HG03432 (cell line): ENCODE measurements around the gene MMP20.

Source experiments
- ATAC-seq: cut with Tn5 transposase; IDR thresholded peaks from one replicate; pipeline ENCODE4 v1.9.1; 2021; ENCODE audit warnings: mild to moderate bottlenecking, moderate library complexity; ENCODE audit not compliant: unreplicated experiment

Gene MMP20

DNA sequence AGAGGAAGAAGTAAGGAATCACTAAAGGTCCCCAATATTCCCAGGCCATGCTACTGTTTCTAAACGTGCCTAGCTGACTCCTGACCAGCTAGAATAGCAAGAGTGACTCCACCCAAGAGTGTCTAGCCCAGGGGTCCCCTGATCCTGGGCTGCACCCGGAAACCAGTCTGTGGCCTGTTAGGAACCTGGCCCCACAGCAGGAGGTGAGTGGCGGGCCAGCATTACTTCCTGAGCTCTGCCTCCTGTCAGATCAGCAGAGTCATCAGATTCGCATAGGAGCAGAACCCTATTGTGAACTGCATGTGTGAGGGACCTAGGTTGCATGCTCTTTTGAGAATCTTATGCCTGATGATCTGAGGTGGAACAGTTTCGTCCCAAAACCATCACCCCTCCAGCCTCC is 2.0 kb downstream of the MMP20 start:
- no peak for ATAC-seq

DNA sequence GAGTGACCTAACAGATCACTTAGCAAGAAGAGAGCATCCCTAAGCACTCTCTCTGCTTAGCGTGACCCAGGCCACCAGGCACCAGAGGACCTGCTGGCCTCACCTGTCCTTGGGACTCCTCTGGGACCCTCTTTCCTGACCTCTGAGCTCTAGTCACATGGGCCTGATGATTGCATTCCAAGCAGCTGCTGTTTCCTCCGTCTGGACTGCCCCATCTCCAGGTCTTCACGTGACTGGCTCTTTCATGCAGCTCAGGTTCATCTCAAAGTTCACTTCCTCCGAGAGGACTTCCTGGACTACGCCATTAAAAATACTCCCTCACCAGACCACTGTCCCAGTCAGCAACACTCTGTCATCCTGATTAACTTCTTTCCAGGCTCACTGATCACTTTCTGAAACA is 2.9 kb downstream of the MMP20 start:
- no peak for ATAC-seq

DNA sequence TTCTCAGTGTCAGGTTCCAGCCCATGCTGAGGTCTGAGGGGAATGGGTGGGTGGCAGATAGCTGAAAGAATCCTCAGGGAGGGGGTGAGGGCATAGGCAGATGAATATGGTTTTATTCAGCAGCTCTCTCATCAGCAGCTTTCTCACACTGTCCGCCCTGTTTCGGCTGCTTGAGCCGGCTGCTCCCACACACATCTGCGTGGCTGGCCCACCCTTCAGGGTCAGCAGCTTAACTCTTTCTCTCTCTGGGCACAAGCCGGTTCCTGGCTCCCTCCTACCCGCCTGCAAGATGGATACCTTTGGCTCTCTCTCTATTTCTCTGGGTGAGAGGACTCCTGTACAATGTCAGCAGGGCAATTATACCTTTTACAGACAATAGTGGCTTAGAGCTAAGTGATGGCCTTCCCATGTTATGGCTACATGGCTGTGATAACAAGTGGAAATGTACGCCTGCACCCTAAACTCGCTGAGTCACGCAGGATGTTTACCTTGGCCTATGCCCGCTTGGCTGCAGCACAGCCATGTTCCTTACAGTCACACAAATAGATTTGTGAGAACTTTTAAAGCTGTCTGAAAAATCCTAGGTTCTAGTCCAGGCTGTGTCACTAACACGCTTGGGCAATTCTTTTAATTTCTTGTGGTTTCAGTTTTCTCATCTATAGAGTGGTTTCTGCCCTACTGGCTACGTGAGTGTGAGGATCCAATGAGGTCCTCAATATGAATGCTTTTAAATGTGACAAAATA is 4.1 kb downstream of the MMP20 start:
- ATAC-seq = peak; percentile 91

DNA sequence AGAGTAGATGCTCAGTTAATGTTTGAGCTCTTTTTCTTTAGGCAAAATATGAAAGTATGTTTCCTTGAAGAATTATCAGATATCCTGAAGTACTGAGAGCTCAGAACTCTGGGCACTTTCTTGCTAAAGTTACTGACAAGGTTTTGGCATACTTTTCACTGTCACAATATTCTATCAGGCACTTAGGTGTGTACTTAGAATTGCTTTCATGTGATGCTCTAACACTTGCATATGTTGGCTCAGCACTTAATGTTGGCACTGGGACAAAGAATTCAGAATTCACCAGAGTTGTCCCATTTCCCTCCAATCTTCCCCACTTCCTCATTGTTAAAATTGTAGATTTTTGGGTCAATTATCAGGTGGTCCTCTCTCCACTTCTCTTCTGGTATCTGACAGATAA is 5.0 kb downstream of the MMP20 start:
- no peak for ATAC-seq

DNA sequence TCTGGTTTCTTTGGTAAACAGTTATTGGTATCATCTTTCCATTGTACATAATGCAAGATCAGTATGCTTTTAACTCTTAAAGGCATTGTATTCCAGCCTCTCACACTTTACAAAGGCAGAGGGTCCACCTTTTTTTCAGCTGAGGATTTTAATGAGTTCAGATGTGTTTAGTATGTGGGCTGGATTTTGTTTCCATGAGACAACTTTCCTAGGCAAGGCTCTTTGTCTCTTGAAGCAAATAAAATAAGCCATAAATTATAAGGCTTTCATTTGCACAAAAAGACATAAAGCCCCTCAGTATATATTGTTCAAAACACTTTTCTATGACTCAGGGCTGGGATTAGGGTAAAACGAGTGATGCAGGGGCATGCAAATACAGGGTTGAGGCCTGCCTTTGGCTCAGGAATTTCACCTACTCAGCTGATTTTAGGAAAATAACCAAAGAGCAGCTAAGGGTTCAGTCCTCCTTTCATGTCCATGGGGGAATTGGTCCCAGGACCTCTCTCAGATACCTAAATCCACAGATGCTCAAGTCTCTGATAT is 7.6 kb downstream of the MMP20 start:
- ATAC-seq = no peak

DNA sequence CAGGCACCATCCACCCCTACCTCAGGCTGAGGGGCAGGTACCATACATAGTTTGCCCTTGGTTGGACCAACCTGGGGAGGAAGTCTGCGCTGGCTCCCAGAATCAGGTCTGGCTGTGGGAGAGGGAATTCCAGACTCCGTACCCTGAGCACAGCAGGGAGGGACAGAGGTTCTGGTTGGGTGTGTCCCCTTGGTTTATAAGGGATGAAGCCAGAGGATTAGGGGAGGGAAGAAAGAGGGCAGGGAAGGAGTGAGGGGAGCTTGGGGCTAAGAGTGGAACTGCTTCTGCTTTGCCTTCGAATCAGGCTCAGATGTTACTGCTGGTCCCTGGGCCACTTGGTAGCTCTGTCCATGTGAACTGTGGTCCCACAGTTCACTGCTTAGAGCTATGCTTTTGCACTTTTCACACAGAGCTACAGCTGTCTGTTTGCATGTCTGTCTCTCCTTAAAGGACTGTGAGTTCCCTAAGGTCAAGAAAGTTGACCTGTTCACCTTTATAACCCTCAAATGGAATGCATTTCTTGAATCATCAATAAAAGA is 9.2 kb downstream of the MMP20 start:
- no peak for ATAC-seq

DNA sequence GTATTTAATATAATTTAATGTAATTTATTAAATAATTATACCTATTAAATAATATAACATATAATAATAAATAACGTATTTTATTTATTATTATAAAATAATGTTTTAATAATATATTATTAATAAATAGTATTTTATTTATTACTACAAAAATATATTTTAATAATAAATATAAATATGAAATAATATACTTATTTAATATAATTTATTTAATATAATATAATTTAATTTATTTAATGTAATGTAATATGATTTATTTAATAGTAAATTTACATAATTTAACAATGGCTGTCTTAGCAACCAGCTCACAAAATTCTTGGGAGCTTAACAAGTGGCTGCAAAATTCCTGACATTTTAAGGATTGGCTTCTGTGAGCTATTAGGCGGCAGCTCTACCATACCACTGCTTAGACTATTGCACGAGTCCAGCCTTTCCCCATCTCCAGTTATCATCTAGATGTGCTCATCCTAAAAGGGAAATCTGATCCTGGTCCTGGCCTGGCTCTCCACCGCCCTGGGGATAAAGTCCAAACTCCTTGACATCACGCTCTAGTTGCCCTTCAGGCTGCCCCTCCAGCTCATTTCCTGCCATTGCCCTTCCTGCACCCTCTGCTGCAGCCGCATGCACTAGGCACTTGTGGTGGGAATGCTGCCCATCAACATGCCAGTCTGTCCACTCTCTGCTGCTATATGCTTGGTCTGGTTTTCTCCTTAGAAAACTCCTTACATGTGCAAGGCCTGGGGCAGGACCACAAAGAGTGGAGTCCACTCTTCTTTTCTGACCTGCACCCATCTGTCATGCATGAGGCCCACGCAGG is 9.8 kb downstream of the MMP20 start:
- no peak for ATAC-seq

DNA sequence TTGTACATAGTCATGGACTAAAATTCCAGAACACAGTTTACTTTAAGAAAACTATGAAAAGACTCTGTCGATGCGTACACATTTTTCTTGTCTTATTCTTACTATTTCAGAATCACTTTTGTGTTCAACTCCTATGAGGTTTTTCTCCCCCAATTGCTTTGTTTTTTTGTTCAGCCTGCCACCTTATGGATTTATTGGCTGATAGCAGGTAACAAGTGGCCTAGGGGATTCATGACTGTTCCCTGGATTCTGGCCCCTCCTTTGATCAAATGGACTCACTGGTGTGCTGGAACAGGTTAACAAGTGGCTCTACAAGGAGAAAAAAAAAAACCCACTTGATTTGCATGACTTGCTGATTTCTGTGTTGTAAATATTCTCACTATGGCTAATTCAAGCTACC is 10.6 kb downstream of the MMP20 start:
- ATAC-seq = no peak

DNA sequence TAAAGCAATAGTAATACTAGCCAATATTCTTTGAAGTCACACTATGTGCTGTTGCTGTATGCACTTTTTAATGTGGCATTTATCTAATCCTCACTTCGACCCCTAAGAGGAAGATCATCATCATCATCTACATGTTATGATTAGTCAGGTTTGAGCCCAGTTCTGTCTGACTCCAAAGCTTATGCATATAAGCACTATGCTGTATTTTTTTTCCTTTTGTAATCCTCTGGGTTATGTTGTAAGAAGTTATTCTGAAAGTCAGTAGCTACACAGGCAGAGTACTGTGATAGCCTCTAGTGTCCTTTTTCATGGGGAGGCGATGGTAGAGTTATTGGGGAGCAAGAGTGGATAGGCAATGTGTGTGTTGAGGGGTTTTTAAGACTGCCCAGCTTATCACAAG is 11.1 kb downstream of the MMP20 start:
- ATAC-seq = no peak

DNA sequence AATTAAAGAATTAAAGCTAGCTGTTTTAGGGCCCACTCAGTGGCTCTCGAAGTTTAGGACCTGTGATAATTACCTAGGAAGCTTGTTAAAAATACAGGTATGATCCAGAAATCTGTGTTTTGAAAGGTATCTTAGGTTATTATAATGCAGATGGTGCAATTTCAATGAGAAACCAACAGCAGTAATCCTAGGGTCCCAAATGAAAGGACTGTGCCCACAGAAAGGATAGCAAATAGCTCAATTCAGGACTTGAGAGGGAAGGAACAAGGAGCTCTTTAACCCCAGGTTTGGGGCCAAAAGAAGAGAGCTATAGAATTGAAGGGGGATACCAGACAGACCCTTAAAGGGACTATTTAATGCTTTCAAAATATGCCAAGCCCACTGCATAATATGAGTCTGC is 11.7 kb downstream of the MMP20 start:
- no peak for ATAC-seq

DNA sequence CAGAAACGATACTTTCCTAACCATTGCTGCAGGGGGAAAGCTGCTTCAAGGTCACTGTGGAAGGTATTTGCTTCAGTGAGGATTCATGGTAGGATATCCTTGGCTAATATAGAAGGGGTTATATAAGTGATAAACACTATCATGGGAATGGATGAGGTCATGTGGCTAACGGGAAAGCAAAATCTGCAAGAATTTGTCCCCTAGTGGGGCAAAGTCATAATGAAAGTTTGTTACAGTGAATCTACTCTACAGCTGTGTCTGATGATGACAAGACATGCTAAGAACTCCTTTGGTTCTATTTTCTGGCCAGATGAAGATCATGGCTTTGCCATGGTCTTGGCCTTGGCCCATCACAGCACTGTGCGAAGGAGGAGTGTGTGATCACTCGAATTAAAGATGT is 13.8 kb downstream of the MMP20 start:
- peak; percentile 55 for ATAC-seq

DNA sequence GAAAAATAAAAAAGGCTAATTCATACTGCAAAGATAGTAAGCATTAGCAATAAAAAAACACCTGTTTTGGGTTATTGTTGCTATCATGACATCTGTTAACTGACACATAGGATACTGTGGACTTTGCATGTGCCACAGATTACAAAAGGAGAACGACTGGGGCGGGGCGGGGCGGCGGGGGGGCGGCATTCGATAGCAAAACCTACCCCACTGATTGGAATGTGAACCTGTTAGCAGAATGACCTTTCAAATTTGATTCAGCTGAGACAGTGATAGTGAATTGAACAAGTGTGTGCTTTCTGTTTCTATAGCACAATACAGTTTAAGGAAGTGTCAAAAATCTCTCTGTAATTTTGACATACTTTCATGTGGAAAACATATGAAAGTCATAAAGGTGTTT is 14.9 kb downstream of the MMP20 start:
- ATAC-seq = peak; percentile 36

DNA sequence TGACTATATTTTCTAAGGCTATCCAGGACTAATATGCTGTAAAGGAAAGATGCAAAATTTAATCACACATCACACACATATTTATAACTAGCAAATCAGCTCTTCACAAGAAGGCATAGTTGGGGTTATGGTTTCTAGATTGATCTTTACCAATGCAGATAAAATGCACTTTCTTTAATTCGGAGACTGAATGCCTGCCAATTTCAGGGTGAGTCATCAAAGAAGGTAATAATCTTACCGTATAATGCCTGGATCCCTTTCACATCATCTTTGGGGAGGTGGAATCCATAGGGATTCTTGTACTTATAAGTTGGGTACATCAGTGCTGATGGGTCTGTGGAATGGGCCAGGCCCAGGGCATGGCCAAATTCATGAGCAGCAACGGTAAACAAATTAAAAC is 16.4 kb downstream of the MMP20 start:
- ATAC-seq = no peak

DNA sequence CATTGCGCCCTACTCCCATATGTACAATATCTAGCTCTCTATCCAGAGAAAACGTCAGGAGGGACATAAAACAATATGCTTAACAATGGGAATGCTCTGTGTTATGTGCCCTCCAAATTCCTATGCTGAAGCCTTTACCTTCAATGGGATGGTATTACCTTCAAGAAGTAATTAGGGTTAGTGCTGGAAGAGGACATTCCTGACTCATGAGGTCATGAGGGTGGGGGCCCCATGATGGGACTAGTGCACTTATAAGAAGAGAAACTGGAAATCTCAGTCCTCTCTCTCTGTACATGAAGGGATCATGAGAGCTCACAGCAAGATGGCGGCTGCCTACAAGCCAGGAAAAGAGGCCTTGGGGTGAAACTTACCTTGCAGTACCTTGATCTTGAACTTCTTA is 20.3 kb downstream of the MMP20 start:
- ATAC-seq = no peak

DNA sequence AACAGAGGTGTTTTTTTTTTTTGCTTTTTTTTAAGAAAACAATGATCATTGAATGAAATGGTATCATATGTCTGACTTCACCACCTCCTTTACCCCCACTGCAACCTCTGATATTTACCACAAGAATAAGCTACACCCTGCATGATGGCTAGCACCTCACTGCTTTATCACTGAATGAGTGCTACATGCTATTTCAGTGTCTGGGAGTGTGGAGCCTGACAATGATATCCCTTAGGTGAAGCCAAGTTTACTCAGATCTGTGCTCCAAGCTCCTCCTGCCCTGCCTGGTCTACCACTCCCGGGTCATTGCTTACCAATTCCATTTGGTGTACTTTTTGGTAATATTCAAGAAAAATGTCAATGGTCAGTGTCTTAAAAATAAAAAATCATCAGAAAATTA is 21.1 kb downstream of the MMP20 start:
- no peak for ATAC-seq

DNA sequence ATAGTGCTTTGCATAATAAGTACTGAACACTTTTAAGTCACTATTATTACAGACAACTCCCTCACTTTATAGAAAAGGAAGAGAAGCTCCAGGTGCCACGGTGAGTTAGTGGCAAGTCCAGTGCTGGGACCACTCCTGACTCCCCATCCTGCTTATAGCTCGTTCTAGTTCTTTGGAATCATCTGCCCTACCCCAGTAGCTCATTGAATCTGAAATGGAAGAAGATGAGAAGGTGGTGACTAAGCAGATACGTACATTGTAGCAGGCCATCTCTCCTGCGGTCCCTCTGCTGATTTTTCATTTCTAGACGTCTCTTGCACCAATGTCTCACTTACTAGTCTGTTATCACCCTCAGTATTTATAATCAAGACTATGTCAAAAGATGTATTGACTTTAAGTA is 21.6 kb downstream of the MMP20 start:
- ATAC-seq = no peak

DNA sequence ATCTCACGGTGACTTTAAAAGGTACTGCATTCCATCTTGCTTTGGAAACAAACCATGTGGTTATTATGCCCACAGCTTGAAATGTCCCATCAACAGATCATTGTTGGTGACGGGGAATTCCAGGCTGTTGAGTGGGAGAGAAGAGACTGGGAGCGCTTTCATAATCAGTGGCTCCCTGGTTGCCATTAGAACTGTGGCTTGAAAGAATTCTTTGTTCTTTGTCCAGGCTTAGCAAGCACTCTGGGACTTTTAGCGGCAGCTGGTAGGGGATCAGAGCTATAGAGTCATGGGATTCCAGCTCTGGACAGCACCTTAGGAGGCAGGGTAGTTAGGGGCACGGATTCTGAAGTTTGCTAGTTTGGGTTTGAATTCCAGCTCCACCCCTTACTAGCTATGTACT is 22.0 kb downstream of the MMP20 start:
- ATAC-seq = no peak

DNA sequence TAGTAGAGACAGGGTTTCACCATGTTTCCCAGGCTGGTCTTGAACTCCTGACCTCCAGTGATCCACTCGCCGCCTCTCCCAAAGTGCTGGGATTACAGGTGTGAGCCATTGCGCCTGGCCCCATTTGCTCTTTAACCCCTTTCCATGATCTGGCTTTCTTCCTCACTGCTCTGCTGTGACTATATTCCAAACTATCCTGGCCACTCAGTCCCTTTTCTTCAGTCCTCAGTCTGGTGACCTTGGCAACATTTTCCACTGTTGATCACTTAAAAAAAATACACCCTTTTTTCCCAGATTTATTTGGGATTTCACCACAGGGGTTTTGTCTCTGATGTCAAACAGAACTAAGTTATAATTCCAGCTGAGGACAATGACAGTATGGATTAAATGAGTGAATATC is 24.5 kb downstream of the MMP20 start:
- ATAC-seq = no peak

DNA sequence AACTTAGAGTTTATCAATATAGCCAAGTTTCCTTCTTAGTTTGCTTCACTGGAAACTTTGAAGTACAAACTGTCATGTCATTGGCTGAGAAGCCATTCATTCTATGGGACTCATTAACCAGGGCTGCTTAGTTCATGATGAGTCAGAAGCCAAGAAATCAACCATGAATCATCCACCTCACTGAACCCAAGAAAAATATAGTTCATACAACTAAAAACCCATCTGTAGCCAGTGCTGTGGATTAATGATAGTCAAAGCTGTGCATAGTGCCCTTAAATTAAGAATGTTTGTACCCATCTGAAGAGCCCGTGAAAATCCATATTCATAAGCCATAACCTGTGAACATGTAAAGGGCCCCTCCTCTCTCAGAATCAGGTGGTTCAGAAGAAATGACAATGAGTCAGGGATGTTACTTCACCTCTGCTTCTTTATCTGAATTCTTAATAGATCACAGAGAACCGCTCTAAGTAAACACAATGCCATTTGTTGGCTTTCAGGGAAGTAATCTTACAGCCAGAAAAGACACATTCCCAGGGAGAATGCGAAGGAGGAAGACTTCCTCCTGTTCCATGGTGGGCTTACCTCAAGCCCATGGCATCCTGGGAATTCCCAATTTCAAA is 25.4 kb downstream of the MMP20 start:
- peak; percentile 95 for ATAC-seq

DNA sequence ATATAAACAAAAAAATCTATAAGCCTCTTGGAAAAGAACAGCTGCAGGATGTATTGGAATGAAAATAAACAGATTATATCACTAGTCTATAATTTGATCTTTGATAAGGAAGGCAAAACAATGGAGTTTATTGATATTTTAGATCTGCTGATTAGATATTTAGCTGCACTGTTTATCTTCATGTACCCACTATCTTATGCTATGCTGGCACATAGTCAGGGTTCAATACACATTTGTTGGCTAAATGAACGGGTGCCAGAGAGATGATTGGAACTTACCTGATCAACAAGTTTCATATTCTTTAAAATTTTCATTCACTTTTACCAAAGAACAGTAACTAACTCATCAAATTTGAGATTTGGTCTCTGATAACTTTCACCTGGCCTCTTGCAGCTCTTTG is 26.9 kb downstream of the MMP20 start:
- no peak for ATAC-seq

DNA sequence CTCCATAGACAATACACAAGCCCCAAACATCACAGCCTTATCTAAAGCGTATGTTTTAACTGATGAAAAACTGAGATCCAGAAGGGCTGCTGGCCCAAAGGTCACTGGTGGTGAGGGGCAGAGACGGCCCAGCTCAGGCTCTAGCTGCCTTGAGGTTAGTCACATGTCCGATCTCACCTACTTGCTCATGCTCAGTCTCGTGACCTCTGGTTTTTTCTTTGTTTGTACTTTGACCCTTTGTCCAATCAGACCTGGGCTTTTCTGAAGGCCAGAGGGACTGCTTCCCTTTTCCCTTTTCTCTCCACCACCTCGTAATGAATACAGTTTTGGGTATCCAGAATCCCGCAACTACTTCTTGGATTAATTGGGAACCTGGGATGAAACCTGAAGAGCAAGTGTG is 28.6 kb downstream of the MMP20 start:
- ATAC-seq = no peak
